Lower leg skin (tissue), 3 donors: ENCODE measurements around the gene MT1M.

ENCODE experiments used
- POLR2A ChIP-seq, 2 donors: fragments of 450-650 bp; IDR thresholded peaks; one replicate each; pipeline ENCODE4 v1.6.1; 2016 to 2017; ENCODE audit warnings: antibody characterized with exemption in 2 of 2, mild to moderate bottlenecking in 1 of 2, moderate library complexity in 1 of 2
- TF ChIP-seq, protein P1 (sequence below), 3 donors: fragments of 450-650 bp; IDR thresholded peaks; one replicate each; pipeline ENCODE4 v1.5.1; 2016; ENCODE audit warnings: antibody characterized with exemption in 3 of 3, mild to moderate bottlenecking in 3 of 3, moderate library complexity in 2 of 3

DNA sequence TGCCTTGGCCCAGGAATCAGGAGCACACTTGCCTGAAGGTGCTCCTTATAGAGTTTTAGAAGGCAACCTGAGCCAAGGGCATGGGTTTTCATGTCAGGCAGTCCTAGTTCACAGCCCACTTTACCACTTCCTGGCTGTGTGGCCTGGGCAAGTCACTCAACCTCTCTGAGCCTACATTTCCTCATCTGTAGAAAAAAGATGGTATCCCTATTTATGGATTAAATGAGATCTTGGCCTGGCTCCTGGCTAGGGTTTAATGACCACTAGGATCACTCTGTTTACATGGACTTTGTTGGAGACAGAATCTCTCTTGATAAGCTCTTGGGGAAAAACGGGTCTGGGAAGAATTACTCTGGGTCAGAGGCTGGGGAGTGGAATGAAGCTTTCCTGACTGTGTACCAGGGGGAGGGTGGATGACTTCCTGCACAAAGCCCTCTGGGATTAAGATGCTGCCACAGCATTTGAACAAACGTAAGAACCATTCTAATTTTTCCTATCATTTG is 21.8 kb upstream of the MT1M start:
- TF ChIP-seq, protein P1, sequence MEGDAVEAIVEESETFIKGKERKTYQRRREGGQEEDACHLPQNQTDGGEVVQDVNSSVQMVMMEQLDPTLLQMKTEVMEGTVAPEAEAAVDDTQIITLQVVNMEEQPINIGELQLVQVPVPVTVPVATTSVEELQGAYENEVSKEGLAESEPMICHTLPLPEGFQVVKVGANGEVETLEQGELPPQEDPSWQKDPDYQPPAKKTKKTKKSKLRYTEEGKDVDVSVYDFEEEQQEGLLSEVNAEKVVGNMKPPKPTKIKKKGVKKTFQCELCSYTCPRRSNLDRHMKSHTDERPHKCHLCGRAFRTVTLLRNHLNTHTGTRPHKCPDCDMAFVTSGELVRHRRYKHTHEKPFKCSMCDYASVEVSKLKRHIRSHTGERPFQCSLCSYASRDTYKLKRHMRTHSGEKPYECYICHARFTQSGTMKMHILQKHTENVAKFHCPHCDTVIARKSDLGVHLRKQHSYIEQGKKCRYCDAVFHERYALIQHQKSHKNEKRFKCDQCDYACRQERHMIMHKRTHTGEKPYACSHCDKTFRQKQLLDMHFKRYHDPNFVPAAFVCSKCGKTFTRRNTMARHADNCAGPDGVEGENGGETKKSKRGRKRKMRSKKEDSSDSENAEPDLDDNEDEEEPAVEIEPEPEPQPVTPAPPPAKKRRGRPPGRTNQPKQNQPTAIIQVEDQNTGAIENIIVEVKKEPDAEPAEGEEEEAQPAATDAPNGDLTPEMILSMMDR (IDR thresholded peaks at IDR 0.05): no peak
- TF ChIP-seq POLR2A (IDR thresholded peaks at IDR 0.05): no peak
